Measurements from ENCODE around the gene PPM1H.

DNA sequence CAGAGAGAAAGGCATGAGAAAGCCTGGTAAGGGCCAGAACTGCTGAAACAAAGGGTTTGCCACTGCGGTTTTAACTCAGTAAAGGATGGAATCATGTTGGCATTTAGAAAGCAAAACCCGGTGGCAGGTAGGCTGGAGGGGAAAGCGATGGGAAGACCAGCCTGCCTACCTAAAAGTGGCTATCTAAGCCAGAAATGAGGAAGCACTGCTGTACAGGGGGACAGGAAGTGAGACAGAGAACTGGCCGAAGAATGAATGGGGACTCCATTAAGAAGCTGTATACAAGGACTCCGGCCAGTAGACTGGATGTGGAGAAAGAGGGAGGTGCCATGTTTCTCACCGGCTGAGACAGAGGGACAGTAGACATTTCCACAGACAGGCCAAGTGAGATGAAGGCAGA lies 48.2 kb downstream of the PPM1H start:
- no peak for TF ChIP-seq EZH2 (IDR thresholded peaks at IDR 0.05; ENCODE audit: borderline replicate concordance, low read length)
- TF ChIP-seq, protein P1, sequence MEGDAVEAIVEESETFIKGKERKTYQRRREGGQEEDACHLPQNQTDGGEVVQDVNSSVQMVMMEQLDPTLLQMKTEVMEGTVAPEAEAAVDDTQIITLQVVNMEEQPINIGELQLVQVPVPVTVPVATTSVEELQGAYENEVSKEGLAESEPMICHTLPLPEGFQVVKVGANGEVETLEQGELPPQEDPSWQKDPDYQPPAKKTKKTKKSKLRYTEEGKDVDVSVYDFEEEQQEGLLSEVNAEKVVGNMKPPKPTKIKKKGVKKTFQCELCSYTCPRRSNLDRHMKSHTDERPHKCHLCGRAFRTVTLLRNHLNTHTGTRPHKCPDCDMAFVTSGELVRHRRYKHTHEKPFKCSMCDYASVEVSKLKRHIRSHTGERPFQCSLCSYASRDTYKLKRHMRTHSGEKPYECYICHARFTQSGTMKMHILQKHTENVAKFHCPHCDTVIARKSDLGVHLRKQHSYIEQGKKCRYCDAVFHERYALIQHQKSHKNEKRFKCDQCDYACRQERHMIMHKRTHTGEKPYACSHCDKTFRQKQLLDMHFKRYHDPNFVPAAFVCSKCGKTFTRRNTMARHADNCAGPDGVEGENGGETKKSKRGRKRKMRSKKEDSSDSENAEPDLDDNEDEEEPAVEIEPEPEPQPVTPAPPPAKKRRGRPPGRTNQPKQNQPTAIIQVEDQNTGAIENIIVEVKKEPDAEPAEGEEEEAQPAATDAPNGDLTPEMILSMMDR (conservative IDR thresholded peaks at IDR 0.05 in 1 of 2, IDR thresholded peaks at IDR 0.05 in 1 of 2; ENCODE audit: extremely low read depth in 1 of 2, insufficient read depth in 1 of 2, low read depth in 1 of 2, low read length in 2 of 2): no peak

Measured in mammary epithelial cell (primary cell).